HG03066 (cell line): Measurements from ENCODE around the gene HMCES.
"Not testable (repeated sequence)": the region's sequence is repeated elsewhere in the genome, so short reads cannot be mapped to it uniquely, and the experiment has no call there.

Experiments used
- ATAC-seq: cut with Tn5 transposase; IDR thresholded peaks from one replicate; pipeline ENCODE4 v1.9.1; 2021; ENCODE audit warnings: low read depth; ENCODE audit not compliant: unreplicated experiment

HMCES gene, protein sequence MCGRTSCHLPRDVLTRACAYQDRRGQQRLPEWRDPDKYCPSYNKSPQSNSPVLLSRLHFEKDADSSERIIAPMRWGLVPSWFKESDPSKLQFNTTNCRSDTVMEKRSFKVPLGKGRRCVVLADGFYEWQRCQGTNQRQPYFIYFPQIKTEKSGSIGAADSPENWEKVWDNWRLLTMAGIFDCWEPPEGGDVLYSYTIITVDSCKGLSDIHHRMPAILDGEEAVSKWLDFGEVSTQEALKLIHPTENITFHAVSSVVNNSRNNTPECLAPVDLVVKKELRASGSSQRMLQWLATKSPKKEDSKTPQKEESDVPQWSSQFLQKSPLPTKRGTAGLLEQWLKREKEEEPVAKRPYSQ

GRCh38 chr3:129278439-129278965 is at the start of gene HMCES:
TSS of gene HMCES (plus strand) at chr3:129278870. CDS start at chr3:129279733, 863 bp downstream.
- peak; percentile 42 for ATAC-seq

DNA sequence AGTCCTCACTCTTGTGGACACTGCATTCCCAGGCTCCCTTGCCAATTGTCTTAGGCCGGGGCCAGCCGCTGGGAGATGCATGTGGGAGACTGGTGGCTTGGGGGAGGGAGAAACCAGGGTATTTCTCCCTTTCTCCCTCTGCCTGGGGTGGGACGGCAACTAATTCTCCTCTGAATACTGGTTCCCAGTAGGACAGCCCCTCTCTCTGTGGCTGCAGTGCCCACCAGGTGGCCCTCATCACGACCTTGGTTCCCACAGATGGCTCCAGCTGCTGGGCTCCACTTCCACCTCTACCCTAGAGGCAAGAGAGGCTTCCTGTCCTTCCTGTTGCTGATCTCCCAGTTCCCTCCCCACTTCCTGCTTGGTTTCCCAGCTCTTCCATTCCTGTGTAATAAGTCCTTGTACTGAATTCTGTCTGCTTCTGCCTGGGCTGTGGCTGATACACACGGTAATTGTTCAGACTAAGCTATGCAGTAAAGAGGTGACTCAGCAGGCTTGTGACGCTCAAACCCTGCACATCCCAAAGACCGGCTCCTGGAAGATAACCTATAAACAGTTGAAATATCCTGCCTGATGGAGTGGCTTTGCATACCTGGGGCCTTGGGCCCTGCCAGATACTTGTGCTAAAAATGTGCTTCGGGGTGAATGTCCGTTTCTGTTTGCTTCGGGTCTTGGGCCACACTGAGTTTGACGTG is 49.6 kb upstream of the HMCES start:
- ATAC-seq = no peak

DNA sequence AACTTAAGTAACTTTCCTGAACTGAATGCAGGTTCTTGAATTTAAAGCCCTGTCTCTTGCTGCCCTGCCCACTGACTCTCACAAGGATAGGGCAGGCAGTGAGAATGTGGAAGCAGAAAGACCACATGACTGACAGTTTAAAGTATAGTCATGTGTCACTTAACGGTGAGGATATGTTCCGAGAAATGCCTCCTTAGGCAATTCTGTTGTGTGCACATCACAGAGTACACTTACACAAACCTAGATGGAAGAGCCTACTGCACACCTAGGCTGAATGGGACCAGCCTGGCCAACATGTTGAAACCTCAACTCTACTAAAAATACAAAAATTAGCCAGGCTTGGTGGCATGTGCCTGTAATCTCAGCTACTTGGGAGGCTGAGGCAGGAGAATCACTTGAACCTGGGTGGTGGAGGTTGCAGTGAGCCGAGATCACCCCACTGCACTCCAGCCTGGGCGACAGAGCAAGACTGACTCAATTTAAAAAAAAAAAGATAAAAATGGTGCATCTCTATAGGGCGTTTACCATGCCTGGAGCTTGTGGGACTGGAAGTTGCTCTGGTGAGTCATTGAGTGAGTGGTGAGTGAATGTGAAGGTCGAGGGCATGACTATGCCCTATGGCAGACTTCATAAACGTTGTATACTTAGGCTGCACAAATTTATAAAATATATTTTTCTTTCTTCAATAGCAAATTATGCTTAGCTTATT is 48.2 kb upstream of the HMCES start:
- no peak for ATAC-seq

DNA sequence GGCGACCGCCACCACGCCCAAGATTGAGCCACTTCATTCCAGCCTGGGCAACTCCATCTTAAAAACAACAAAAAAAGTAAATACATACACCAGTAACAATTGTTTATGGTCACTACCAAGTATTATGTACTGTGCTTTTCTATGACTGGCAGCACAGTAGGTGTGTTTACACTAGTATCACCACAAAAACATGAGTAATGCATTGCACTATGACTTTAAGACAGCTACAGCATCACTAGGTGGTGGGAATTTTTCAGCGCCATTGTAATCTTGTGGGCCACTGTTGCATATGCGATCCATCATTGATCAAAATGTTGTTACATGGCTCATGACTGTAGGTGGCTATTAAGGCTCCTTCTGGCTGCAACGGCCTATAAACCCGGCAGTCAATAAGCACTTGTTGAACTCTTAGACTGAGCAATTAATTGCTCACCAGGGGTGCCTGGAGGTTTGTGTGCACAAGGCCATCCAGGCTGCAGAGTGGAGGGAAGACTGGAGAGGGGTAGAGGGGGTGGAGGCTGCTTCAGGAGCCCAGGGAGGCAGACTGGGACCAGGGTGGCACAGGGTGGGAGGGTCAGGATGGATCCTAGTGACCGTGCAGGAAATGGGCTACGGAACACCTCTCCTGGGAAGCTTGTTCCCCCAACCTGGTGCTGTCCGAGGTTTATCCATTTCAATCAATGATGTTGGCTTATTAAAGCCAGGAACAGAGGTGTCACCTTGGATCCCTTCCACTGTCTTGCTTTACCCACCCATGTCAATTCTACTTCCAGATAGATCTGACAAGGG is 47.1 kb upstream of the HMCES start:
- no peak for ATAC-seq

DNA sequence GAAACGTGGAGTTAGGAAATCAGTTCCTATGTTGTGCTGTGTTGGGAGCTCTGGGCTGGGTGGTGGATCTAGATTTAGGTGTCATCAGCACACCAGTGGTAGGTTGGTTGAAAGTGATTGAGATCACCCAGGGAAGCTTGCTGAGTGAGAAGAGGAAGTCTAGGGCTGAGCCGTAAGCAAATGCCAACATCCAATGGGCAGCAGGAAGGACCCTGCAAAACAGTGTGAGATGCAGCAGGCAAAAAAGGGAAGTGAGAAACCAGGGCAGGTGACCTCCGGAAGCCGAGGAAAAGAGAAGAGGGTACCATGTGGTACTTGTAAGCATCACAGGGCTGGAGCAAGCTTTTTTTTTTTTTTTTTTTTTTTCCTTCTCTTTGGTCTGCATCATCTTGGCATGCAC is 45.1 kb upstream of the HMCES start:
- peak; percentile 95 for ATAC-seq

- ATAC-seq = no peak
Observed at GRCh38 chr3:129234441-129234840, 44.2 kb upstream of the HMCES start.

- ATAC-seq = no peak
Observed at GRCh38 chr3:129235344-129235917, 43.2 kb upstream of the HMCES start.

- no peak for ATAC-seq
Observed at GRCh38 chr3:129238945-129239705, 39.5 kb upstream of the HMCES start.

DNA sequence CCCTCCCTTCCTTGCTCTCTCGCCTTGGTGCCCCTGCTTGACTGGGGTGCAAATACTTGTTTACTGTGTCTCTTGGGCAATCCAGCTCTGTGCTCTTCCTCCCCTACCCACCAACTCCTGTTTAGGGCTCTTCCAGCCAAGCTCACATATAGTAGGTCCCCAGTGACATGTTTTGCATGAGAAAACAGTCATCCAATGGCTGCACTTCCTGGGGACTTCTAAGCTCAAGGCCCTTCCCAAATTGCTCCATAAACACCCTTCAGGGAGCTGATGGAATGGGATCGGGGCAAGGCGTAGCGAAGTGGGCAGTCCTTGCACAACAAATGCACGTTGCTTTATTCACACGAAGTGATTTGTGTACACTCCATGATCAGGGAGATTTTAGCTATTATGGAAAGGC is 38.7 kb upstream of the HMCES start:
- no peak for ATAC-seq

DNA sequence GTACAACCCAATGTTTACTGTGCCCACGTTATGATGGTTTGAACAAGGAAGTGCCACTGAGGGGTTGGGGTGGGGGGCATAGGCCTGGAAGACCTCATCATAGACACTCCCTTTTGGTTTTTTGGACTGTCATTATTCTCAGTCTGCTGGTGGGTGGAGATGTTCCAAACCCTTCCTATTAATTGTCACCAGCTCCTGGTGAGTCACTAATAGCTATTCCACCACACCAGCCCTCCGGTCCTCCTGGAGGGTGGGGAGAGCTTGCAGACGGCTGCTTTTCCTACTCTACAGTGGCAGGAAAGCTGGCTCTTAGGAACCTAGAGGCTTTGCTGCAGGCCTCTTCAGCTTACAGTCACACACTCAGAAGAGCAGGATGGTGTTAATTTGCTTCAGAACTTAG is 38.2 kb upstream of the HMCES start:
- ATAC-seq = no peak

DNA sequence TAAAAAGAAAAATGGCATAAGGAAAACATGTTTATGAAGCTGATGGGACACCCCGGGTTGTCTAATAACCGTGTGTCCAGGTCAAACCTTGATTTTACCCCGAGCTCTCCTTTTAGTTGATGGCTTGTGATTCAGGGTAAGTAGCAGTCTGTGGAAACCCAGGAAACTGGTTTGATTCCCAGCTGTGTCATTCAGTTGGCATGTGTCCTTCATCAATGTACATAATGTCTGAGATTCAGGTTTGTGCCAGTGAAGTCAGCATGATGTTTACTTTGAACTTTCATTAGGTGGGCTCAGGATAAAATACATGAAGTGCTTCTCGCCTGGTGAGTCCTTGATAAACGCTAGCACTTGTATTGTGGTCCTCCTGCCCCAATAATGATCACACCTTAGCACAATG is 33.5 kb upstream of the HMCES start:
- no peak for ATAC-seq

GRCh38 chr3:129245641-129246306 is 32.9 kb upstream of the HMCES start:
- ATAC-seq = not testable (repeated sequence)

DNA sequence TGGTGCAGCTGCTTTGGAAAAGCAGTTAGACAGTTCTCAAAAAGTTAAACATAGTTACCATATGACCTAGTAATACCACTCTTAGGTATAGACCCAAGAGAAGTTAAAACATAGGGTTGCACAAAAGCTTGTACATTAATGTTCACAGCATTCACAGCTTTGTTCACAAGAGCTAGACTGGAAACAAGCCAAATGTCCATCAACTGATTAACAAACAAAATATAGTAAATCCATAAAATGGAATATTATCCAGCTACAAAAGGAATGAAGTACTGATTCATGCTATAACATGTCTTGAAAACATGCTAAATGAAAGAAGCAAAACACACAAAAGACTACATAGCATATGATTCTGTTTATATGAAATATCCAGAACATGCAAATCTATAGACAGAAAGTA is 32.0 kb upstream of the HMCES start:
- no peak for ATAC-seq

DNA sequence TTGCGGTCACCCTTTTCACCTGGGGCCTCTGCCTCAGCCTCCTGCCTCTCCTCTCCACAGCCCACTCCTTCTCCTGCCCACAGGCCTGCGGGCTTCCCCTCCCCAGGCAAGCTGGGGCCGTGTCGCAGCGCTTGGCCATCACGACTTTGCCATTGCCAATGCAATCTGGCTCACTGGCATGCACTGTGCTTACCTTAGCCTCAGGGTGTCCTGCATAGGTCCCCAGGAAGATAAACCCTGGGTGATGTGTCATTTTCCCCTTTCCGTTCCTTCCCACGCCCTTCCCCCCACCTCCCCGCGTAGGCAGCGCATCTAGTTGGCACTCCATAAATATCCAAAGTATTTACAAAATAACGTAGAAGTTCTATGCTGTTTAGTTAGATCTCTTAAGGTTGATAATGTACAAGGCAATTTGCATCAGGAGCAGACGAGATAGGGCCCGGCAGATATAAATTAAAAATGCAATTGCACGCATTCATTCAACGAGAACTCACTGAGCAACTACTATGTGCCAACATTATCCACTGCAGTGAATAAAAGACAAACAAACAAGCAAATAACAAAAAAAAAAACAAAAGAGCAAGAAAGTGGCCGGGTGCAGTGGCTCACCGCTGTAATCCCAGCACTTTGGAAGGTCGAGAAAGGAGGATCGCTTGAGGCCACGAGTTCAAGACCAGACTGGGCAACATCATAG is 30.2 kb upstream of the HMCES start:
- no peak for ATAC-seq

DNA sequence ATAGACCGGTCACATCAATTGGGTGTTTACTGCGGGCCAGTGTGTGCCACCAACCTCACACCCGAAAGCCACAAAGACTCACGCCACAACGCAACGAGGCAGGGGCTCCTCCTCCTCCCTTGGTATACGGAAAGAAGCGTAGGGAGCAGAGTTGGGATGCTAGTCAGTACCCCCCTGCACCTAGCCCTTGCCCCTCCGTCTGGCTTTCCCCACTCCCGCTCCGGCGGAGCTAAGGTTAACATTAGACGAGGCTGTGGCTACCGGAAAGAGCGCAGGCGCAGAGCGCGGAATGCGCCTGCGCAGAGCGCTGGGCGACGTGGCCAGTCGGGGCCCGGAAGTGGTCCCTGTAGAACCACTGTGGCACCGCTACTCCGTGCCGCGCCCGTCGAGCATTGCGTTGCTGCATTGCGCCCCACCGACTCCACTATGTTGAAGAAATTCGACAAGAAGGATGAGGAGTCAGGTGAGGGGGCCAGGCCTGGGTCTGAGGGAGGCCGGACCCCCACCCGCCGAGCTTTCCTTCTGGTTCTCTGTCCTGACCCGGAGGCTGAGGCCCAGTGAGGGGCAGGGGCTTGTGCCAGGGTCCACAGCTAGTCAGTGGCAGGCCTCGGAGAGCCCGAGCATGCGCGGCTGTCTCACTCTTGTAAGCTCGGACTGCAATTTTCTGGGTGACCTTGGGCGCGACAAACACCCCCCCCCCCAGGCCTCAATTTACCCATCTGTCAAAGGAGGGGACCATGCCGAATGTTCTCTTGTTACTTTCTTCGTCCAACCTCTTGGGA is 29.2 kb upstream of the HMCES start, which contains the start of gene COPG1:
Gene COPG1 (plus strand): TSS at position 323 of the 782 bp plus-strand sequence. CDS start 104 bp downstream, at position 427.
- peak; percentile 83 for ATAC-seq

- ATAC-seq = no peak
Observed at GRCh38 chr3:129252748-129253147, 25.9 kb upstream of the HMCES start.

- ATAC-seq = no peak
Observed at GRCh38 chr3:129254536-129255230, 24.0 kb upstream of the HMCES start.
